AG09319 (cell line): ENCODE data around the gene ZNF688.

Source experiments
- DNase-seq: peaks from one replicate; pipeline ENCODE4 v3.0.0-alpha.2; 2010; ENCODE audit warnings: low read depth; ENCODE audit errors: extremely low read depth
- TF ChIP-seq, protein P1 (sequence below): IDR thresholded peaks from 2 replicates; pipeline ENCODE4 v1.5.1; 2011; ENCODE audit warnings: low read depth, mild to moderate bottlenecking, inconsistent platforms, low read length, moderate library complexity

Gene ZNF688

DNA sequence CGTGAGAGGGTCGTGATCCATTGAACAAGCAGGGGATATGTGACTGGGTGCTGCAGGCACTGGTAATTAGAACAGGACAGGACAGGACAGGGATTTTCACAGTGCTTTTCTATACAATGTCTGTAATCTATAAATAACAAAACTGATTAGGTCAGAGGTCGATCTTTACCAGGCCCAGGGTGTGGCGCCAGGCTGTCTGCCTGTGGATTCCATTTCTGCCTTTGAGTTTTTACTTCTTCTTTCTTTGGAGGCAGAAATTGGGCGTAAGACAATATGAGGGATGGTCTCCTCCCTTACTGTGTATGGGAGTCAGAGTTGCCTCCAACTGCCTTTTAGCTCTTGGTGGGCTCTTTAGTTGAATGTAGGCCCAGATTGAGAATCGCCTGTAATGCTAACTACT, 11.8 kb downstream of the ZNF688 start:
- TF ChIP-seq, protein P1, sequence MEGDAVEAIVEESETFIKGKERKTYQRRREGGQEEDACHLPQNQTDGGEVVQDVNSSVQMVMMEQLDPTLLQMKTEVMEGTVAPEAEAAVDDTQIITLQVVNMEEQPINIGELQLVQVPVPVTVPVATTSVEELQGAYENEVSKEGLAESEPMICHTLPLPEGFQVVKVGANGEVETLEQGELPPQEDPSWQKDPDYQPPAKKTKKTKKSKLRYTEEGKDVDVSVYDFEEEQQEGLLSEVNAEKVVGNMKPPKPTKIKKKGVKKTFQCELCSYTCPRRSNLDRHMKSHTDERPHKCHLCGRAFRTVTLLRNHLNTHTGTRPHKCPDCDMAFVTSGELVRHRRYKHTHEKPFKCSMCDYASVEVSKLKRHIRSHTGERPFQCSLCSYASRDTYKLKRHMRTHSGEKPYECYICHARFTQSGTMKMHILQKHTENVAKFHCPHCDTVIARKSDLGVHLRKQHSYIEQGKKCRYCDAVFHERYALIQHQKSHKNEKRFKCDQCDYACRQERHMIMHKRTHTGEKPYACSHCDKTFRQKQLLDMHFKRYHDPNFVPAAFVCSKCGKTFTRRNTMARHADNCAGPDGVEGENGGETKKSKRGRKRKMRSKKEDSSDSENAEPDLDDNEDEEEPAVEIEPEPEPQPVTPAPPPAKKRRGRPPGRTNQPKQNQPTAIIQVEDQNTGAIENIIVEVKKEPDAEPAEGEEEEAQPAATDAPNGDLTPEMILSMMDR = no peak
- no peak for DNase-seq

DNA sequence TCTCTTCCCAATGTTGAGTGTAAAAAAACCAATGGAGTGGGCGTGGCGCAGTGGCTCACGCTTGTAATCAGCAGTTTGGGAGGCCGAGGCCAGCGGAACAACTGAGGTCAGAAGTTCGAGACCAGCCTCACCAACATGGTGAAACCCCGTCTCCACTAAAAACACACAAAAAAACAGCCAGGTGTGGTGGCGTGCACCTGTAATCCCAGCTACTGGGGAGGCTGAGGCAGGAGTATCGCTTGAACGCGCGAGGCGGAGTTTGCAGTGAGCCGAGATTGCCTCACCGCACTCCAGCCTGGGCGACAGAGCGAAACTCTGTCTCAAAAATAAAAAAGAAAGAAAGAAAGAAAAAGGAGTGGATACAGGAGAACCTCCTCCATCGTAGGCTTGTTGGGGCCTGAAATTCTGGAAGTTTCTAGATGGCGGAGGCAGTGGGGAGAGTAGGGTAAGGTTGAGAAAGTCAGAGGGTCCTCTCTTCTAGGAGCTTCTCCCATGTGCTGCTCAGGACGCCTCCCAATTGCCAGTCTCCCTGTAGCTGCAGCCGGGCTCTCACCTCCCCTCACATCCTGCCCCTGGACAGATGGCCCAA, 12.6 kb downstream of the ZNF688 start:
- TF ChIP-seq, protein P1 = no peak

DNA sequence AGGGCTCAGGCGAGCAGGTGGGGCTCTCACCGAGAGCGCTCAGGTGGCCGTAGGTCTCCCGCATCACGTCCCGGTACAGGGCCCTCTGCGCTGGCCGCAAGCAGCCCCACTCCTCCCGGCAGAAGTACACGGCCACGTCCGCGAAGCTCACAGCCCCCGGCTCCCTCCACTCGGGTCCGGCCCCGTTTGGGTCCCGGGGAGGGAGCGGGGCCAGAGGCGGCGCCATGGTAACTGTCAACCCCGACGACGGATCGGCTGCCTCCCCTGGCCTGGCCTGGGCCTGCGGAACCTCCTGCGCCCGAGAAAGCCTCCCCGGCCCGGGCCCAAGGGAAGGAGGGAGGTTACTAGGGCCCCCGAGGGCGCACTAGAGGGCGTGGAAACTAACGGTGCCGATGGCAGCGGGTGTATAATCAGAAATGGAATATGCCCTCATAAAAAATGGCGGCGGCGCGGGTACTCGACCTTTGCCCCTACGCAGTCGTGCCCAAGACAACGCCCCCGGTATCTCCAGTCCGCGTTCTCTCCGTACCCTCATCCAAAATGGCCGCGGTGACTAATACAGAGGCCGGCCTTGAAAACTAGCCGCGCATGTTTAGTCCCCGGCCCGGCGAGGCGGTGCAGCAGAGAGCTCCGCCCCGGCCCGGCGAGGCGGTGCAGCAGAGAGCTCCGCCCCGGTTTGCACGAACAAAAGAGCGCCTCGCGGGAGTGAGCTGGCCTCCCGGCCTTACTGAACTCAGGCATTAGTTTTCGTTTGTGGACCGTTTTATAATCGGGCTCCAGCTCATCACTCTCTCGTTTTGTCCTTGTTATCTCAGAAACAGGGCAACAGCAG, 13.3 kb downstream of the ZNF688 start, which contains the start of gene ZNF764:
Gene ZNF764 (minus strand): TSS at position 418 of the 832 bp plus-strand sequence. CDS start 192 bp downstream, at position 226.
- peak; percentile 91 for DNase-seq

More for the DNA sequence above, 12.6 kb downstream of the ZNF688 start:
- DNase-seq = no peak

DNA sequence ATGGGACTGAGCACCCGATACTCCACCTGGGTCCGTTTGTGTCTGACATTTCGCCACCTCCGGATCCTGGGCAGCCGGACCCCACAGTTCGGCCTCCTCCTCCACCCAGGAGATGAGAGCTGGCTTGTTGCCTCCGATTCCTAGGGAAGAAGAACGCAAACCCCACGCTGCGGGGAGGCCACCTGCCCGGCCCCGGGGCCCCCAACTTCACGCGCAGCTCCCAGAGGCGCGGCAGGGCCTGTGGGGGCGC, 13.9 kb downstream of the ZNF688 start:
- no peak for DNase-seq
- TF ChIP-seq, protein P1 = no peak

More for the DNA sequence above, 13.3 kb downstream of the ZNF688 start, which contains the start of gene ZNF764:
- TF ChIP-seq, protein P1 = no peak

DNA sequence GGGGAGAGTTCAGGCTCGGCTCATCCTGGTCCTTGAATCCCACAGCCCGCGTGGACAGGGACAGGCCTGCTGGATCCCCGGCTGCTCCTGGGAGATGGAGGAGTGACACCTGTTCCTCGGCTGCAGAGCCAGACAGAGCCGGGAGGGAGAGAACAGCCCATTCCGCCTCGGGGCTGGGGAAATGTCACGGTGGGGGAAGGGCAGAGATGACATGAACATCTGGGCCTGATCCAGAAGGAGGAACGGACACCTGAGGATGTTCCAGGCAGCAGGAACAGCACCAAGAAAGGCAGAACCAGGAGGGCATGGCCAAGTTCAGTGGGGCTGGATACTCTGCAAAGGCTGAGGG, 15.4 kb downstream of the ZNF688 start:
- DNase-seq = no peak
- TF ChIP-seq, protein P1 = no peak

DNA sequence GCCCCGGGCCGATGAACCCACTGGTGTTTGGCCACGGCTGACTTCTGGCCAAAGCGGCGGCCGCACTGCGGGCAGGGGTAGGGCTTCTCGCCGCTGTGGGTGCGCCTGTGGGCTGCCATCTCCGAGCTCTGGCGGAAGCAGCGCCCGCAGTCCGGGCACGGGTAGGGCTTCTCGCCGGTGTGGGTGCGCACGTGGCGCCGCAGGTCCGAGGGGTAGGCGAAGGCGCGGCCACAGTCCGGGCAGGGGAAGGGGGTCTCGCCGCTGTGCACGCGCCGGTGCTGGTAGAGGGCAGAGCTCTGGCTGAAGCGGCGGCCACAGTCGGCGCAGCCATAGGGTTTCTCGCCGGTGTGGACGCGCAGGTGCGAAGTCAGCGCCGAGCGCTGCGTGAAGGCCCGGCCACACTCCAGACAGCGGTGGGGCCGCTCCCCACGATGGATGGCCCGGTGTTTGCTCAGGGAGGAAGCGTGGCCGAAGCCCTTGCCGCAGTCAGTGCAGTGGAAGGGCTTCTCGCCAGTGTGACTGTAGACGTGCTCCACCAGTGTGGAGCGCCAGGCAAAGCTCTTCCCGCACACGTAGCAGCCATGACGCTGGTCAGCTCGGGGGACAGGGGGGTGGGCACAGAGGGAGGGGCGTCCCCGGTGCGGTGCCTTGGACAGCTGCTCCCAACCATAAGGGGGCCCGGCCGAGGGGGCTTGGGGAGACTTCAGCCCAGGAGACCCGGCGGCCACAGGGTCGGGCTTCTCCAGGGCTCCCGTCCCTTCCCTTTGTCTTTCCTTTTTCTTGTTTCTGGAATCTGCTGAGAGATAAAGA, 16.0 kb downstream of the ZNF688 start:
- TF ChIP-seq, protein P1 = no peak
- DNase-seq = no peak
